ENCODE results near the gene BOD1L1.

BOD1L1 gene

DNA sequence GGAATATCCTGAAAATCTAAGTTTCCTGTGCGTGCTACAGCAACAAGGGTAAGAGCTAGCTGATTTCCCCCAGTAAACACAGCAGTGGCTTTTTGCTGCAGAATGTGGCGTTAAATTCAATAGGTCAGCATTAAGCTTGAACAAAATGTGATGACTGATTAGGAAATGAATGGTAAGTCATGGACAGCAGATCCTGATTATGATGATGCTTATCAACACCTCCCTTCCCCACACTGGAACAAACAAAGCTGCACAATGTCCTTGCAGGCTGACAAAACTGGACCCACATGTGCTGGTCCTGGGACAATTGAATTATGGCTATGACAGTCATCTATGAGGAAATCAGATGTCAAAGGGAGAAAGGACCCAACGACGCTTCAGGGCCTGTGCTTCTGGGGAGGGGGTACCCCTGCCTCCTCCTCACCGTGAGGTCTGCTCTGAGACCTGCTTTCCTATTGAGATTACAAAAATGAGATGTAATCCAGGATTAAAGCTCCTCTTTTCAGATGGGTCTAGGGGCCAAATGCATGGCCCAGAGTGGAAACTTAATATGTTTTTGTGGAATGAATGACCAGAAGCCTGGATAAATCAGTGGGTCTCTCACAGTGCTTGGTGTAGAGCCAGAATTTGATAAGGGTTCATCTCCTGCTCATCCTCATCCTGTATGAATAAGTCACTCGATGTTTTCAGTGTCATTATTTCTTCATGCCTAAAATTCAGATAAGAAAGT is 32.0 kb upstream of the BOD1L1 start:
- H3K27me3 ChIP-seq (replicated peaks): no peaks in the 10 kb centered on the region
- DNase-seq: no peak
- TF ChIP-seq, protein P1, sequence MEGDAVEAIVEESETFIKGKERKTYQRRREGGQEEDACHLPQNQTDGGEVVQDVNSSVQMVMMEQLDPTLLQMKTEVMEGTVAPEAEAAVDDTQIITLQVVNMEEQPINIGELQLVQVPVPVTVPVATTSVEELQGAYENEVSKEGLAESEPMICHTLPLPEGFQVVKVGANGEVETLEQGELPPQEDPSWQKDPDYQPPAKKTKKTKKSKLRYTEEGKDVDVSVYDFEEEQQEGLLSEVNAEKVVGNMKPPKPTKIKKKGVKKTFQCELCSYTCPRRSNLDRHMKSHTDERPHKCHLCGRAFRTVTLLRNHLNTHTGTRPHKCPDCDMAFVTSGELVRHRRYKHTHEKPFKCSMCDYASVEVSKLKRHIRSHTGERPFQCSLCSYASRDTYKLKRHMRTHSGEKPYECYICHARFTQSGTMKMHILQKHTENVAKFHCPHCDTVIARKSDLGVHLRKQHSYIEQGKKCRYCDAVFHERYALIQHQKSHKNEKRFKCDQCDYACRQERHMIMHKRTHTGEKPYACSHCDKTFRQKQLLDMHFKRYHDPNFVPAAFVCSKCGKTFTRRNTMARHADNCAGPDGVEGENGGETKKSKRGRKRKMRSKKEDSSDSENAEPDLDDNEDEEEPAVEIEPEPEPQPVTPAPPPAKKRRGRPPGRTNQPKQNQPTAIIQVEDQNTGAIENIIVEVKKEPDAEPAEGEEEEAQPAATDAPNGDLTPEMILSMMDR (IDR thresholded peaks at IDR 0.05; ENCODE audit: low read depth, low read length, missing control alignments): no peak
- H3K36me3 ChIP-seq (replicated peaks): no peaks in the 10 kb centered on the region
- H3K27ac ChIP-seq: no peak overlapping the region
- no peak overlapping the region for H3K4me3 ChIP-seq (ENCODE audit: low read depth, low read length)
- in situ Hi-C loops (cut with HindIII; ENCODE audit: low pct_ligation_motif_present, low sequenced_read_pairs): loop anchor here (25.0 kb wide), 1 partner anchor 1353 kb away; the partner anchor contains the start of gene CPEB2

DNA sequence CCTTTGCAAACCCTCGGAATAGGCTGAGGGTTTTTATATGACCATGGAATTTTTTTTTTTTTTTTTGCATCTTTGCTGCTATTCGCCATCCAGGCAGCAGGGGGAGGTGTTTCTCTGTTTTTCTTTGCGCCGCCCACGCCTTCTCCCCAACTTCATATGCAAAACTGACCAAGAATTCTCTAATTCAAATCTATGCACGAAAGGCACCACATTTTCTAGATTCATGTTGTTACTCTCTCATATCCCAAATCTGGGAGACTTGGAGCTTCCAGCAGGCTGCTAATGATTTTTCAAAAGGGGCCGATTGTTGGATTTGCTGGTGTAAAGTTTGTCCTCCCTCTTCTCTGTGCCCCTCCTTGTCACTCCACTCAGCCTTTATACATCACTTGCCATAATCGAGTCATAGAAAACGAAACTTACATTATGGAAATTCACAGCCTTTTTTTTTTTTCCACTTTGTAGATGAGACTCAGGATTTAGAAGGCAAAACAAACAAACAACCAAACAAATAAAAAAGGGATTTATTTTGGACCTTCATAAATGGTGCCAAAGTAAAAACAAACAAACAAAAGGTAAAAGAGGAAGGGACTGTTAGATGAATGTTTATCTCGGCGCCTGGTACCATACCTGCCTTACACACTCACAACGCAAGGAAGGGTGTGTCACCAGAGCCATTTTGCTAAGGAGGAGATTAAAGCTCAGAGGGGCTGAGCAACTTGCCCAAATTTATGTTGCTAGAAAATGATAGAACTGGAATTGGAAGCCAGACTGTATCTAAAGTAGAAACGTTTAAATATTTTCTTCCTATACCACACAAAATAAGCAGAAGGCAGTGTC is 29.3 kb upstream of the BOD1L1 start:
- H3K27me3 ChIP-seq (replicated peaks): no peaks in the 10 kb centered on the region
- peak; percentile 60 for DNase-seq
- H3K4me3 ChIP-seq (ENCODE audit: low read depth, low read length): peak overlapping the region; percentile 33
- TF ChIP-seq, protein P1 (IDR thresholded peaks at IDR 0.05; ENCODE audit: low read depth, low read length, missing control alignments): peak; percentile 83
- no peaks in the 10 kb centered on the region for H3K36me3 ChIP-seq (replicated peaks)
- H3K27ac ChIP-seq: peak overlapping the region; percentile 76
- in situ Hi-C loops (cut with HindIII; ENCODE audit: low pct_ligation_motif_present, low sequenced_read_pairs): loop anchor here (25.0 kb wide), 1 partner anchor 1356 kb away; the partner anchor contains the start of gene CPEB2

DNA sequence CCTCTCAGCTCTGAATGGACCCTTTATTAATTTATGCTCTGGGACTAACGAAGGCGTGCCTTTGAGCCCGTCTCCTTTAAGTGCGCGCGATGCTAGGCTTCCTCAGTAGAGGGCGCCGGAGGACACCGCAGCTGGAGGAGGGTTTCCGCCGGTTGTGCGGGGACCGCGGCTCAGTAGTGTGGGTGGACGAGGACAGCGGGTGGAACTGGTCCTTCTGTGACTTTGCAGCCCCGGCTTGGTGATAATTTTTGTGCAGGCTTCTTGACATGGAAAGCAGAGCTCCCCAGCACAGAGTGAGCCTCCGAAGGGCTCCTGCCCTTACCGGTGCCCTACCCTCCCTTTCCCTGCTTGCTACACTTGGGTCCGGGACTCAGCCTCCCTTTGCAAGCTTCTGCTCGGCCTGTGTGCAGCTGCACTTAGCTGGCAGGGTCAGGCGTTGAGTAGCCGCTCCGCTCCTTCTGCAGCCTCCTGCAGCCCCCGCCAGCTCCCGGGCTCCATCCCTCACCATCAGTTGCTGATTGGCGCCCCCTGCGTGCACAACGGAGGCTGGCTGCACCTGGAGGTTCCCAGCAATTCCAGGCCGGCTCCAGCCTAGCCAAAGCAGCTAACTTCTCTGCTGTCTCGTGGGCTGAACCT is 26.8 kb upstream of the BOD1L1 start:
- DNase-seq: peak; percentile 77
- Histone ChIP-seq H3K36me3 (replicated peaks) (no peaks in the 10 kb centered on the region), H3K27me3 (replicated peaks) (no peaks in the 10 kb centered on the region), H3K4me3 (ENCODE audit: low read depth, low read length) (peak overlapping the region; percentile 65), H3K27ac (peak overlapping the region; percentile 37)
- TF ChIP-seq, protein P1 (IDR thresholded peaks at IDR 0.05; ENCODE audit: low read depth, low read length, missing control alignments): peak; percentile 94
- in situ Hi-C loops (cut with HindIII; ENCODE audit: low pct_ligation_motif_present, low sequenced_read_pairs): loop anchor here (25.0 kb wide), 1 partner anchor 1358 kb away; the partner anchor contains the start of gene CPEB2

DNA sequence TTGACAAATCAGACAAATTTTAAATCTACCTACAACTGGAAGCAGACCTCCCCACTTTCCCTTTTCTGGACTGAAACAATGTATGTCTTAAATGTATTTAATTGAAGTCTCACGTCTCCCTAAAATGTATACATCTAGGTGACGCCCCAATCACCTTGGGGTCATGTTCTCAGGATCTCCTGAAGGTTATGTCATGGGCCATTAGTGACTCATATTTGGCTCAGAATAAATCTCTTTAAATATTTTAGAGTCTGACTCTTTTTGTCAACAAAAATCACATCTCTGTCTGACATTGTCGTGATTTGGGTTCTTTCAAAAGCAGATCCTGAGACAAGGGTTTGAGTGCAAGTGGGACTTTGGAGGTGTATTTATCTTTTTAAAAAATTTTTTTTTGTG is 26.2 kb upstream of the BOD1L1 start:
- H3K4me3 ChIP-seq (ENCODE audit: low read depth, low read length): peak overlapping the region; percentile 65
- in situ Hi-C loops (cut with HindIII; ENCODE audit: low pct_ligation_motif_present, low sequenced_read_pairs): loop anchor here (25.0 kb wide), 1 partner anchor 1359 kb away; the partner anchor contains the start of gene CPEB2
- H3K27ac ChIP-seq: peak overlapping the region; percentile 37
- no peaks in the 10 kb centered on the region for H3K27me3 ChIP-seq (replicated peaks)
- no peaks in the 10 kb centered on the region for H3K36me3 ChIP-seq (replicated peaks)
- TF ChIP-seq, protein P1 (IDR thresholded peaks at IDR 0.05; ENCODE audit: low read depth, low read length, missing control alignments): no peak
- no peak for DNase-seq

DNA sequence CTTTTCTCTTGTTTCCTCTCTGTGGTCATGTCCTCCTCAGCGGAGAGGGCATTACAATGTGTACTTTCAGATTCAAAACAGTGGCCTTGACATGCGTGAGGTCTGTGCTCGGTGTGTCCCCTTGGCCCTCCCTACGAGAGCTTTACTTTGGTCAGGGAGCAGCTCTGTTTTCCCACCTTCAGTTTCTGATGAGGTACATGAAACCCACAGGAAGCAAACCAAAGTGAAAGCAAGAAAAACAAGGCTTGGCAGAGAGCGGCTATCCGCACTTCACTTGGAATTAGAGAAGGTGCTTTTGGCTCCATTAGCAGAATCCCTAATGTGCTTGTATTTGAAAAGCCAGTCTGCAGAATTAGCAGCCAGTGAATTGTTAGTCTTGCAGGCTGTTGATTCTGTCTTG is 19.5 kb upstream of the BOD1L1 start:
- H3K27me3 ChIP-seq (replicated peaks): no peaks in the 10 kb centered on the region
- no peak overlapping the region for H3K27ac ChIP-seq
- in situ Hi-C loops (cut with HindIII; ENCODE audit: low pct_ligation_motif_present, low sequenced_read_pairs): no loop called here
- H3K4me3 ChIP-seq (ENCODE audit: low read depth, low read length): peak overlapping the region; percentile 3
- no peak for DNase-seq
- no peaks in the 10 kb centered on the region for H3K36me3 ChIP-seq (replicated peaks)
- TF ChIP-seq, protein P1 (IDR thresholded peaks at IDR 0.05; ENCODE audit: low read depth, low read length, missing control alignments): no peak
